ENCODE data around the gene PSMB5. TPM values are rescaled to one million over a fixed set of nuclear protein-coding genes. Genes with fewer than 3 reads are reported as not detected.

The PSMB5 gene
- total RNA-seq, 3 donors from 2014 or later (not counting 1 experiment from before 2014, with no cell fraction given) = 15.7 to 19.1 (median 16.4) TPM

DNA sequence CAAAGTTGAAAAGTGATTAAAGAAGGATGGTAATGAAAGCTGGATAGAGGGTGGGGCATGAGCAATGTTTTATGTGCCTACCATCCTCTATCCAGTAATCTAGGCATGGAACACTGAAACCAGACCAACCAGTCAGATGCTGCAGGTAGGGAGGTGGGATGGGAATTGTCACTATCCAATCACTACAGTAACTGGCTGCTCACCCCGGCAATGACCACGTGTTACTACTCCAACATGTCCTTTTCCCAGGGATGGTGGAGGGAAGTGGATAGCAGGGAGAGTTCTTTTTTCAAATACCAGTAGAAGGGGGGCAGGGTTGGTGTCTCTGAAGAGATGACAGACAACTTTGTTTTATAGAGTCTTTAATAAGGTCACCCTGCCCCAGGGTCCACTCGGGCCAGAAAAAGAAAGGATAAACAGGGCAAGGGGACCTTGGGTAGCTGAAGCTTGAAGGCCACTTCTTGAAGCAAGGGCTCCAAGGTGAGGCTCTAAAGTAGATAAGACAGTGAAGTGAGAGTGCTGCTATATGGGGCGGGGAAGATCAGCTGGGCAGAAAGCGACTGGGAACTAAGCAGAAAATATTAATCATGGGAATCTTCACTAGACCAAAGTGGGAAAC lies 37.3 kb upstream of the PSMB5 start:
- Mint-ChIP-seq H3K4me1 (peaks cover 27 to 34% of the 10 kb centered on the region in 2 donors), H3K9me3 (no peaks in the 10 kb centered on the region), H3K27ac (peak overlapping the region; percentile 61 to 91), H3K36me3 (no peaks in the 10 kb centered on the region), H3K27me3 (ENCODE audit: low read depth in 2 of 2) (no peaks in the 10 kb centered on the region), H3K4me3 (peak overlapping the region; percentile 91)
- Histone ChIP-seq H3K27me3 (ENCODE audit: control insufficient read depth, insufficient read depth, low read length) (no peaks in the 10 kb centered on the region), H3K9me3 (ENCODE audit: control insufficient read depth, insufficient read depth, low read length) (no peaks in the 10 kb centered on the region), H3K27ac (ENCODE audit: low read length) (peak overlapping the region; percentile 50), H3K4me3 (ENCODE audit: low read length) (no peak overlapping the region), H3K4me1 (ENCODE audit: control insufficient read depth, insufficient read depth, low read length) (peaks cover 29% of the 10 kb centered on the region), H3K36me3 (ENCODE audit: control insufficient read depth, insufficient read depth, low read length) (peaks cover 56% of the 10 kb centered on the region)
- TF ChIP-seq, protein P1, sequence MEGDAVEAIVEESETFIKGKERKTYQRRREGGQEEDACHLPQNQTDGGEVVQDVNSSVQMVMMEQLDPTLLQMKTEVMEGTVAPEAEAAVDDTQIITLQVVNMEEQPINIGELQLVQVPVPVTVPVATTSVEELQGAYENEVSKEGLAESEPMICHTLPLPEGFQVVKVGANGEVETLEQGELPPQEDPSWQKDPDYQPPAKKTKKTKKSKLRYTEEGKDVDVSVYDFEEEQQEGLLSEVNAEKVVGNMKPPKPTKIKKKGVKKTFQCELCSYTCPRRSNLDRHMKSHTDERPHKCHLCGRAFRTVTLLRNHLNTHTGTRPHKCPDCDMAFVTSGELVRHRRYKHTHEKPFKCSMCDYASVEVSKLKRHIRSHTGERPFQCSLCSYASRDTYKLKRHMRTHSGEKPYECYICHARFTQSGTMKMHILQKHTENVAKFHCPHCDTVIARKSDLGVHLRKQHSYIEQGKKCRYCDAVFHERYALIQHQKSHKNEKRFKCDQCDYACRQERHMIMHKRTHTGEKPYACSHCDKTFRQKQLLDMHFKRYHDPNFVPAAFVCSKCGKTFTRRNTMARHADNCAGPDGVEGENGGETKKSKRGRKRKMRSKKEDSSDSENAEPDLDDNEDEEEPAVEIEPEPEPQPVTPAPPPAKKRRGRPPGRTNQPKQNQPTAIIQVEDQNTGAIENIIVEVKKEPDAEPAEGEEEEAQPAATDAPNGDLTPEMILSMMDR (IDR thresholded peaks at IDR 0.05) = no peak
- ATAC-seq = no peak
- intact Hi-C loops (cut with micrococcal nuclease) = loop anchor here (2.0 kb wide), 1 partner anchor 23 kb away; the partner anchor contains the start of genes ACIN1 and C14orf119
- no peak for DNase-seq
- 92% methylated on average over 3 of the region's 5 CpGs for WGBS (ENCODE audit: insufficient coverage)

DNA sequence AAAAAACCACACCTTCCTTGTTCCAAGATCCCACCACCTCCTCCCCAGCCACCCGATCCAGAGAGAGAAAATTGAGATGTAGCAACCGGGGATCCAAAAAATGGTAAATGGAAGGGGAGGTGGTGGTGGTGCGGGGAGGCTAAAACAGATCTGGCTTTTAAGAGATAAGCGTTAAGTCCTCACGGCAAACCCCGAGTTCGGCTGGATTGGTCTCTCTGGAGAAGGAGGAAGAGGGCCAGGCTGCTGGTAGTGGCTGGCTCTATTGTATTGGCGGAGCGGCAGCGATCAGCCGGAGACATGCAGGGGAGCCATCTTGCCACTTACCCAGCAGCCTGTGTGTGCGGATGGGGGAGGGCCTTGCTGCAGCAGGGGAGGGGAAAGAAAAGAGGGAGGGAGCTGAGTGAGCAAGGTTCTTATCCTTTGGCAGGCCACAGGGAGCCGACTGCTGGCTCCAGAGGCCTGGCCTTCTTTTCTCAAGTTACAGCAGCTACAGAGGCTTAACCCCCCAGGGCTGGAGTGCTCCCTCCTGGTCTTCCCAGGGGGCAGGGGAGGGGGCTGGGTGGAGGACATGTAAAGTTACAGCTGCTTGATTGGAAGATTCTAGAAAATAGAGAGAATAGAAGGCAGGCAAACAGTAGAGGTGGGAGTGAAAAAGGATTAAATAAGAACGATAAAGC lies 36.7 kb upstream of the PSMB5 start:
- DNase-seq (peak; percentile 58 to 88), ATAC-seq (peak; percentile 85 to 90 (median 90))
- Histone ChIP-seq H3K36me3 (ENCODE audit: control insufficient read depth, insufficient read depth, low read length) (peaks cover 55% of the 10 kb centered on the region), H3K4me1 (ENCODE audit: control insufficient read depth, insufficient read depth, low read length) (peaks cover 29% of the 10 kb centered on the region), H3K4me3 (ENCODE audit: low read length) (peak overlapping the region; percentile 56), H3K27ac (ENCODE audit: low read length) (peak overlapping the region; percentile 50), H3K9me3 (ENCODE audit: control insufficient read depth, insufficient read depth, low read length) (no peaks in the 10 kb centered on the region), H3K27me3 (ENCODE audit: control insufficient read depth, insufficient read depth, low read length) (no peaks in the 10 kb centered on the region)
- peaks cover 27 to 34% of the 10 kb centered on the region in 2 donors for H3K4me1 Mint-ChIP-seq
- WGBS (ENCODE audit: insufficient coverage) = 2% methylated on average over 13 of the region's 14 CpGs
- H3K27me3 Mint-ChIP-seq (ENCODE audit: low read depth in 2 of 2) = no peaks in the 10 kb centered on the region
- no peaks in the 10 kb centered on the region for H3K9me3 Mint-ChIP-seq
- intact Hi-C loops (cut with micrococcal nuclease) = loop anchor here (2.0 kb wide), 1 partner anchor 23 kb away; the partner anchor contains the start of genes ACIN1 and C14orf119
- H3K4me3 Mint-ChIP-seq = peak overlapping the region; percentile 91
- TF ChIP-seq, protein P1 (IDR thresholded peaks at IDR 0.05) = no peak
- H3K27ac Mint-ChIP-seq = peak overlapping the region; percentile 61 to 91
- H3K36me3 Mint-ChIP-seq = no peaks in the 10 kb centered on the region

DNA sequence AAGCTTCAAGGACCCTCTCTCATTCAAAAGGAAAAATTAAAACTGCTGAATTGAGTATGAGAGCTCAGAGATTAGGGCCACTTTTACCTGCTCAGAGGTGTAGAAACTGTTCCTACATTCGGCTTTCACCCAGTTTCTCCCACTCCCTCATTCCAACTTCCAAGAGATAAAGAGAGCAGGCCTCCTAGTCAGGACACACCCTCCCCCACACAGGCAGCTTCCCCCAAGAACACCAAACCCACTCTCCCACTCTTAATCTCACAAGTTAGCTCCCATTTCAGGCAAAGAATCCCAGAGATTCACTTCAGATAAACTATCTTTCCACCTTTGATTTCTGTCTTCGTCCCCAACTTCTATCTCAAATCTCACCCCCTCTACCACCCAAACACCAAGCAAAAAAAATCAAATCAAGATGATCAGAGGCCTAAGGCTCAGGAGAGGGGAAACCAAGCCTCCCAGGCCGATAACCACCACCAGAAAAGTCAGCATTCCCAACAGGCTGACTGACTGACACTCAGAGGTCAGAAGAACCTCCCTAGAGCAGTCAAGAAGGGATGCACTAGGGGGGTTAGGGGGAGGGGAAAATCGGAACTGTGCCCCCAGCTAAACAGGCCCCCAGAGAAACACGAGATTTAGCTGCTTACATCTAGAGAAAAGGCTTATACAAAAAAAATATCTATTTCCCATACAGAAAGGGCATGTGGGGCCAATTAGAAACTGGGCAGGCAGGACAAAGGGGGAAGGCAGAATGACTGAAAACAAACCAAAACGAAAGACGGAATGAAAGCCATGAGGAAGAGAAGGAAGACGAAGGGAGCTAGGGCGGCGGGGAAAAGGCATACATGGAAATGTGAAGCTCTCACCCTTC lies 35.8 kb upstream of the PSMB5 start:
- H3K4me1 ChIP-seq (ENCODE audit: control insufficient read depth, insufficient read depth, low read length) = peaks cover 29% of the 10 kb centered on the region
- Mint-ChIP-seq H3K36me3 (no peaks in the 10 kb centered on the region), H3K4me3 (peak overlapping the region; percentile 91), H3K27me3 (ENCODE audit: low read depth in 2 of 2) (no peaks in the 10 kb centered on the region), H3K27ac (peak overlapping the region; percentile 61 to 91), H3K4me1 (peaks cover 27 to 41% of the 10 kb centered on the region in 2 donors), H3K9me3 (no peaks in the 10 kb centered on the region)
- 23% methylated on average over 7 of the region's 10 CpGs for WGBS (ENCODE audit: insufficient coverage)
- H3K36me3 ChIP-seq (ENCODE audit: control insufficient read depth, insufficient read depth, low read length) = peaks cover 57% of the 10 kb centered on the region
- DNase-seq (no peak), ATAC-seq (no peak)
- no peaks in the 10 kb centered on the region for H3K27me3 ChIP-seq (ENCODE audit: control insufficient read depth, insufficient read depth, low read length)
- H3K9me3 ChIP-seq (ENCODE audit: control insufficient read depth, insufficient read depth, low read length) = no peaks in the 10 kb centered on the region
- H3K4me3 ChIP-seq (ENCODE audit: low read length) = peak overlapping the region; percentile 56
- TF ChIP-seq, protein P1 (IDR thresholded peaks at IDR 0.05) = no peak
- intact Hi-C loops (cut with micrococcal nuclease) = loop anchor here (2.0 kb wide), 1 partner anchor 24 kb away; the partner anchor contains the start of genes ACIN1 and C14orf119
- peak overlapping the region; percentile 50 for H3K27ac ChIP-seq (ENCODE audit: low read length)
